Kidney epithelial cell (primary cell): ENCODE measurements around the gene GFM2. TPM values are rescaled to one million over a fixed set of nuclear protein-coding genes. Genes with fewer than 3 reads are reported as not detected.
A peak's percentile ranks its signal among the peaks of the same experiment; 100 is the strongest.
"Not testable (repeated sequence)": the region's sequence is repeated elsewhere in the genome, so short reads cannot be mapped to it uniquely, and the experiment has no call there.

Experiments used
- DNase-seq: peaks from one replicate; pipeline ENCODE4 v3.0.0-alpha.2; 2010; ENCODE audit warnings: low read depth
- H3K27me3 ChIP-seq: 2 replicates; pipeline ENCODE4 v1.6.0; 2011; ENCODE audit warnings: low read length; ENCODE audit not compliant: control insufficient read depth, insufficient read depth
- H3K36me3 ChIP-seq: 2 replicates; pipeline ENCODE4 v1.5.1; 2011; ENCODE audit warnings: low read length; ENCODE audit not compliant: control insufficient read depth, insufficient read depth
- H3K4me3 ChIP-seq: 2 replicates; pipeline ENCODE4 v1.5.1; 2011; ENCODE audit warnings: low read depth, mild to moderate bottlenecking, control low read depth, low read length
- CTCF ChIP-seq: IDR thresholded peaks from 2 replicates; pipeline ENCODE4 v1.5.1; 2011; ENCODE audit warnings: mild to moderate bottlenecking, moderate library complexity, low read length, control low read depth, inconsistent platforms; ENCODE audit not compliant: insufficient read depth, poor library complexity, severe bottlenecking
- total RNA-seq: library from RNA; depleted of rRNA; stranded (reverse); fragments of >200 nt; gene quantifications from 2 replicates; pipeline ENCODE4 v1.2.3, GENCODE V29; 2015

Gene GFM2
- total RNA-seq, result 33.1 and 35.7 TPM in 2 replicates

- H3K4me3 ChIP-seq, result peak within 1 kb of the TSS; percentile 69
- peak; percentile 63 for DNase-seq
- TF ChIP-seq CTCF, result no peak
- H3K36me3 ChIP-seq, result no peaks in the 10 kb centered on the region
- no peaks in the 10 kb centered on the region for H3K27me3 ChIP-seq
Observed at GRCh38 chr5:74766849-74767578, at the start of gene GFM2, which contains the start of gene NSA2. TSS of gene GFM2 (minus strand) at chr5:74767117. CDS start at chr5:74763742, 3,375 bp downstream. TSS of gene NSA2 (plus strand) at chr5:74767249. CDS start at chr5:74767361, 112 bp downstream.

- DNase-seq, result no peak
- no peaks in the 10 kb centered on the region for H3K36me3 ChIP-seq
- no peak overlapping the region for H3K4me3 ChIP-seq
- H3K27me3 ChIP-seq, result no peaks in the 10 kb centered on the region
- TF ChIP-seq CTCF, result no peak
Observed at GRCh38 chr5:74810915-74811314, 44.0 kb upstream of the GFM2 start.

GRCh38 chr5:74801941-74802340 lies 35.0 kb upstream of the GFM2 start:
- no peak for DNase-seq
- no peak overlapping the region for H3K4me3 ChIP-seq

GRCh38 chr5:74801197-74801596 lies 34.3 kb upstream of the GFM2 start:
- TF ChIP-seq CTCF, result no peak
- Histone ChIP-seq H3K36me3 (no peaks in the 10 kb centered on the region), H3K27me3 (no peaks in the 10 kb centered on the region), H3K4me3 (no peak overlapping the region)
- no peak for DNase-seq

More at GRCh38 chr5:74801941-74802340, 35.0 kb upstream of the GFM2 start:
- Histone ChIP-seq H3K27me3 (no peaks in the 10 kb centered on the region), H3K36me3 (no peaks in the 10 kb centered on the region)
- TF ChIP-seq CTCF, result no peak

- DNase-seq, result peak; percentile 52
- no peak for TF ChIP-seq CTCF
- Histone ChIP-seq H3K27me3 (no peaks in the 10 kb centered on the region), H3K36me3 (no peaks in the 10 kb centered on the region), H3K4me3 (no peak overlapping the region)
Observed at GRCh38 chr5:74798977-74799911, 32.3 kb upstream of the GFM2 start.

GRCh38 chr5:74791669-74792068 lies 24.8 kb upstream of the GFM2 start:
- not testable (repeated sequence) for H3K4me3 ChIP-seq, H3K36me3 ChIP-seq, DNase-seq, H3K27me3 ChIP-seq
